H9 (cell line): Measurements from ENCODE around the gene FASLG. TPM values are rescaled to one million over a fixed set of nuclear protein-coding genes. Genes with fewer than 3 reads are reported as not detected.

Experiments
- DNase-seq: peaks from one replicate; pipeline ENCODE4 v3.0.0-alpha.2; 2017
- H2AFZ ChIP-seq: one replicate; pipeline ENCODE4 v1.6.1; 2013; ENCODE audit warnings: mild to moderate bottlenecking, low read length, control low read depth, moderate library complexity
- H2AK5ac ChIP-seq: 2 replicates; pipeline ENCODE4 v1.6.1; 2013; ENCODE audit warnings: low read length, control low read depth, mixed read lengths; ENCODE audit not compliant: insufficient read length
- H2BK120ac ChIP-seq: one replicate; pipeline ENCODE4 v1.6.1; 2013; ENCODE audit warnings: low read depth, mild to moderate bottlenecking, low read length, control low read depth, inconsistent platforms; ENCODE audit not compliant: poor library complexity, severe bottlenecking
- H2BK12ac ChIP-seq: 2 replicates; pipeline ENCODE4 v1.6.1; 2013; ENCODE audit warnings: low read length, control low read depth, mixed read lengths, low read depth; ENCODE audit not compliant: insufficient read length
- H2BK15ac ChIP-seq: 2 replicates; pipeline ENCODE4 v1.6.1; 2013; ENCODE audit warnings: low read depth, low read length, control low read depth
- H2BK20ac ChIP-seq: one replicate; pipeline ENCODE4 v1.6.1; 2013; ENCODE audit warnings: low read depth, mild to moderate bottlenecking, low read length, control low read depth, inconsistent platforms; ENCODE audit not compliant: poor library complexity, severe bottlenecking
- H2BK5ac ChIP-seq: 2 replicates; pipeline ENCODE4 v1.6.1; 2013; ENCODE audit warnings: low read length, control low read depth, mixed read lengths; ENCODE audit not compliant: insufficient read length
- H3K14ac ChIP-seq: 2 replicates; pipeline ENCODE4 v1.6.1; 2013; ENCODE audit warnings: low read length, control low read depth; ENCODE audit not compliant: insufficient read depth
- H3K18ac ChIP-seq: 2 replicates; pipeline ENCODE4 v1.6.1; 2013; ENCODE audit warnings: low read depth, mild to moderate bottlenecking, mixed read lengths, low read length, control low read depth; ENCODE audit not compliant: insufficient read length
- H3K23ac ChIP-seq: 2 replicates; pipeline ENCODE4 v1.6.1; 2013; ENCODE audit warnings: low read length, control low read depth, mixed read lengths, low read depth; ENCODE audit not compliant: insufficient read length
- H3K23me2 ChIP-seq: 2 replicates; pipeline ENCODE4 v1.6.1; 2013; ENCODE audit warnings: low read depth, mild to moderate bottlenecking, mixed read lengths, low read length, control low read depth; ENCODE audit not compliant: insufficient read length, poor library complexity, severe bottlenecking
- H3K27ac ChIP-seq: 2 replicates; pipeline ENCODE4 v1.5.1; 2013; ENCODE audit warnings: low read length, control low read depth, mixed read lengths, low read depth; ENCODE audit not compliant: insufficient read length
- H3K27me3 ChIP-seq: 2 replicates; pipeline ENCODE4 v1.6.1; 2013; ENCODE audit warnings: low read length, control low read depth, inconsistent platforms; ENCODE audit not compliant: insufficient read depth
- H3K4ac ChIP-seq: 2 replicates; pipeline ENCODE4 v1.6.1; 2013; ENCODE audit warnings: low read depth, mild to moderate bottlenecking, control low read depth, inconsistent platforms, low read length, moderate library complexity
- H3K4me1 ChIP-seq: 2 replicates; pipeline ENCODE4 v1.6.1; 2013; ENCODE audit warnings: low read length, control low read depth, inconsistent platforms; ENCODE audit not compliant: insufficient read depth
- H3K4me2 ChIP-seq: 2 replicates; pipeline ENCODE4 v1.6.1; 2013; ENCODE audit warnings: low read length, control low read depth, mixed read lengths; ENCODE audit not compliant: insufficient read length, insufficient read depth
- H3K56ac ChIP-seq: 2 replicates; pipeline ENCODE4 v1.6.1; 2013; ENCODE audit warnings: low read depth, mild to moderate bottlenecking, mixed read lengths, low read length, control low read depth; ENCODE audit not compliant: insufficient read length
- H3K79me1 ChIP-seq: 2 replicates; pipeline ENCODE4 v1.6.1; 2013; ENCODE audit warnings: low read depth, mild to moderate bottlenecking, moderate library complexity, low read length, control low read depth, inconsistent platforms; ENCODE audit not compliant: insufficient read depth, poor library complexity, severe bottlenecking
- H3K79me2 ChIP-seq: 2 replicates; pipeline ENCODE4 v1.6.1; 2013; ENCODE audit warnings: low read length, control low read depth, inconsistent platforms; ENCODE audit not compliant: insufficient read depth
- H3K9ac ChIP-seq: 2 replicates; pipeline ENCODE4 v1.6.1; 2013; ENCODE audit warnings: low read length, control low read depth, mixed read lengths; ENCODE audit not compliant: insufficient read length; ENCODE audit errors: extremely low read depth
- H3K9me3 ChIP-seq: one replicate; pipeline ENCODE4 v1.6.1; 2013; ENCODE audit warnings: low read depth, low read length, inconsistent platforms; ENCODE audit not compliant: control insufficient read depth
- H3T11ph ChIP-seq: one replicate; pipeline ENCODE4 v1.6.1; 2013; ENCODE audit warnings: mild to moderate bottlenecking, low read length, control low read depth, inconsistent platforms
- H4K20me1 ChIP-seq: one replicate; pipeline ENCODE4 v1.6.1; 2013; ENCODE audit not compliant: control insufficient read depth, insufficient read length, insufficient read depth
- H4K5ac ChIP-seq: 2 replicates; pipeline ENCODE4 v1.6.1; 2013; ENCODE audit warnings: low read depth, mild to moderate bottlenecking, mixed read lengths, low read length, control low read depth; ENCODE audit not compliant: insufficient read length
- H4K8ac ChIP-seq: replicated peaks from 2 replicates; pipeline ENCODE4 v1.6.1; 2013; ENCODE audit warnings: low read length, control low read depth, mixed read lengths, low read depth; ENCODE audit not compliant: insufficient read length
- H4K91ac ChIP-seq: 2 replicates; pipeline ENCODE4 v1.6.1; 2013; ENCODE audit warnings: low read depth, mild to moderate bottlenecking, moderate library complexity, mixed read lengths, low read length, control low read depth; ENCODE audit not compliant: insufficient read length
- H3K27ac Mint-ChIP-seq, 3 experiments: 2 replicates in 2 of 3; 3 replicates in 1 of 3; pipeline ENCODE4 v1.8.0; 2020 to 2021; ENCODE audit warnings: mixed read lengths in 3 of 3, mild to moderate bottlenecking in 1 of 3, moderate library complexity in 1 of 3
- H3K27me3 Mint-ChIP-seq: 2 replicates; pipeline ENCODE4 v1.8.0; 2021; ENCODE audit warnings: low read depth, mild to moderate bottlenecking, moderate library complexity, mixed read lengths
- H3K36me3 Mint-ChIP-seq, 3 experiments: 2 replicates in 2 of 3; 3 replicates in 1 of 3; pipeline ENCODE4 v1.8.0; 2020 to 2021; ENCODE audit warnings: low read depth in 3 of 3, mixed read lengths in 3 of 3; ENCODE audit not compliant: insufficient read depth in 1 of 3
- H3K4me1 Mint-ChIP-seq, 2 experiments: 2 replicates each; pipeline ENCODE4 v1.8.0; 2020; ENCODE audit warnings: mixed read lengths in 2 of 2
- H3K4me3 Mint-ChIP-seq, 2 experiments: 2 replicates in 1 of 2; 3 replicates in 1 of 2; pipeline ENCODE4 v1.8.0; 2020 to 2021; ENCODE audit warnings: mild to moderate bottlenecking in 2 of 2, mixed read lengths in 2 of 2, moderate library complexity in 1 of 2
- H3K9me3 Mint-ChIP-seq, 2 experiments: 2 replicates in 1 of 2; 3 replicates in 1 of 2; pipeline ENCODE4 v1.8.0; 2020; ENCODE audit warnings: mild to moderate bottlenecking in 2 of 2, mixed read lengths in 2 of 2, moderate library complexity in 1 of 2
- CTCF ChIP-seq: fragments of 200-600 bp; sonication (generic); conservative IDR thresholded peaks from 3 replicates; pipeline ENCODE4 v1.8.0; 2021; ENCODE audit warnings: antibody characterized with exemption, mild to moderate bottlenecking
- WGBS: extraction: QIAGEN DNeasy Blood & Tissue Kit; methylation state at CpG from one replicate; pipeline ENCODE4 v1.1.7; 2013; ENCODE audit warnings: missing lambda C conversion rate, low lambda C conversion rate, mixed read lengths; ENCODE audit not compliant: insufficient read length; ENCODE audit errors: extremely low coverage; 5-methylcytosine and 5-hydroxymethylcytosine counted together
- total RNA-seq: library from RNA; stranded (reverse); gene quantifications from 2 replicates; pipeline ENCODE4 v1.2.1, GENCODE V29; 2021

FASLG gene
- total RNA-seq, 1 experiment from 2014 or later, result not detected

DNA sequence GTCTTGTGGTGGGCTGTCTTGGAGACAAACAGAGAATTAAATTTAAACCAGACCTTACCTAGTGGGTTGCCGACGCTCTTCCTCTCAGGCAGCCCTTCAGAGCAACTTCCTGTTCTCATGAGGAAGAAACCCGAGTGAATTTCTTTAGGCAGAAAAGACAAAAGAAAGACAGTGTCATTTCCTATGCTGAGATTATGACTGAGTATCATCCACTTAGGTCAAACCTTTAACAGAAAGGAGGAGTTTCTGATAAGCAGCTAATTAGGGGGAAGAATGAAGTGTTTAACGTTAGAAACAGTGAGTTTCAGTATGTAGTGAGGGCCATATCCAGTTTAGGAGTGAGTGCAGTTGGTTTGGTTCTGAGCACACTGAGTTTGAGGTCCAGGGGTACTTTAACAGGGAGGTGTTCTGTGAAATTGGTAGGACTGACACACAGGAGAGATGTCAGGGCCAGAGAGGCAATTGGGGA lies 38.7 kb downstream of the FASLG start:
- Histone ChIP-seq H3T11ph (no peak overlapping the region), H3K27me3 (no peaks in the 10 kb centered on the region), H2BK20ac (no peak overlapping the region), H3K23ac (no peak overlapping the region), H3K23me2 (no peaks in the 10 kb centered on the region), H2BK12ac (no peak overlapping the region), H3K4ac (no peak overlapping the region), H2BK15ac (no peak overlapping the region), H3K4me2 (no peak overlapping the region), H4K20me1 (no peaks in the 10 kb centered on the region), H2AK5ac (no peak overlapping the region), H3K79me2 (no peaks in the 10 kb centered on the region), H3K18ac (no peak overlapping the region), H3K9me3 (no peaks in the 10 kb centered on the region), H4K91ac (no peak overlapping the region), H3K56ac (no peak overlapping the region), H3K9ac (no peak overlapping the region), H2BK120ac (no peak overlapping the region), H4K8ac (no peak overlapping the region), H2AFZ (no peak overlapping the region), H2BK5ac (no peak overlapping the region), H4K5ac (no peak overlapping the region), H3K14ac (no peak overlapping the region), H3K4me1 (no peaks in the 10 kb centered on the region), H3K79me1 (no peaks in the 10 kb centered on the region), H3K27ac (no peak overlapping the region)
- TF ChIP-seq CTCF, result no peak
- no peaks in the 10 kb centered on the region for H3K36me3 Mint-ChIP-seq
- DNase-seq, result no peak
- WGBS, result no CpG with 5 or more reads among the region's 4 CpGs
- H3K27me3 Mint-ChIP-seq, result no peaks in the 10 kb centered on the region
- H3K4me3 Mint-ChIP-seq, result no peak overlapping the region
- no peaks in the 10 kb centered on the region; a peak in 1 of 5 replicates for H3K9me3 Mint-ChIP-seq
- H3K27ac Mint-ChIP-seq, result no peak overlapping the region
- H3K4me1 Mint-ChIP-seq, result peaks cover 0 to 4% of the 10 kb centered on the region in 2 experiments; a peak in 1 of 4 replicates
